ENCODE data around the gene WDSUB1. TPM values are rescaled to one million over a fixed set of nuclear protein-coding genes. Genes with fewer than 3 reads are reported as not detected.
A peak's percentile ranks its signal among the peaks of the same experiment; 100 is the strongest.

WDSUB1 gene
- total RNA-seq, 1 donor from 2014 or later, result 11.4 TPM

GRCh38 chr2:159213296-159213695, 73.2 kb downstream of the WDSUB1 start:
- intact Hi-C loops (cut with micrococcal nuclease), result no loop called here

GRCh38 chr2:159211447-159212396, 74.8 kb downstream of the WDSUB1 start:
- Histone ChIP-seq H3K36me3 (peaks cover 49% of the 10 kb centered on the region), H3K9me3 (replicated peaks) (no peaks in the 10 kb centered on the region), H3K27me3 (ENCODE audit: low read depth) (no peaks in the 10 kb centered on the region), H3K27ac (replicated peaks) (no peak overlapping the region), H3K4me3 (no peak overlapping the region), H3K4me1 (peaks cover 69% of the 10 kb centered on the region)
- intact Hi-C loops (cut with micrococcal nuclease), result no loop called here
- no peak for DNase-seq
- no peak for TF ChIP-seq CTCF (IDR thresholded peaks at IDR 0.05; ENCODE audit: borderline replicate concordance)

More at GRCh38 chr2:159213296-159213695, 73.2 kb downstream of the WDSUB1 start:
- H3K4me1 ChIP-seq, result peaks cover 57% of the 10 kb centered on the region
- no peak overlapping the region for H3K27ac ChIP-seq (replicated peaks)
- H3K4me3 ChIP-seq, result no peak overlapping the region
- no peaks in the 10 kb centered on the region for H3K27me3 ChIP-seq (ENCODE audit: low read depth)
- no peaks in the 10 kb centered on the region for H3K9me3 ChIP-seq (replicated peaks)
- no peak for DNase-seq
- H3K36me3 ChIP-seq, result peaks cover 65% of the 10 kb centered on the region
- TF ChIP-seq CTCF (IDR thresholded peaks at IDR 0.05; ENCODE audit: borderline replicate concordance), result no peak

- H3K36me3 ChIP-seq, result peaks cover 38% of the 10 kb centered on the region
- DNase-seq, result no peak
Observed at GRCh38 chr2:159209341-159210306, 76.9 kb downstream of the WDSUB1 start.

GRCh38 chr2:159208438-159208837, 78.1 kb downstream of the WDSUB1 start:
- Histone ChIP-seq H3K9me3 (replicated peaks) (no peaks in the 10 kb centered on the region), H3K4me3 (no peak overlapping the region), H3K4me1 (peaks cover 66% of the 10 kb centered on the region), H3K27me3 (ENCODE audit: low read depth) (no peaks in the 10 kb centered on the region), H3K27ac (replicated peaks) (no peak overlapping the region), H3K36me3 (peaks cover 35% of the 10 kb centered on the region)
- DNase-seq, result no peak
- no peak for TF ChIP-seq CTCF (IDR thresholded peaks at IDR 0.05; ENCODE audit: borderline replicate concordance)
- intact Hi-C loops (cut with micrococcal nuclease), result no loop called here

More at GRCh38 chr2:159209341-159210306, 76.9 kb downstream of the WDSUB1 start:
- Histone ChIP-seq H3K27ac (replicated peaks) (peak overlapping the region; percentile 30), H3K9me3 (replicated peaks) (no peaks in the 10 kb centered on the region), H3K4me3 (no peak overlapping the region), H3K4me1 (peaks cover 62% of the 10 kb centered on the region), H3K27me3 (ENCODE audit: low read depth) (no peaks in the 10 kb centered on the region)
- TF ChIP-seq CTCF (IDR thresholded peaks at IDR 0.05; ENCODE audit: borderline replicate concordance), result no peak
- intact Hi-C loops (cut with micrococcal nuclease), result no loop called here

GRCh38 chr2:159206736-159207380, 79.6 kb downstream of the WDSUB1 start:
- intact Hi-C loops (cut with micrococcal nuclease), result no loop called here
- Histone ChIP-seq H3K9me3 (replicated peaks) (no peaks in the 10 kb centered on the region), H3K4me3 (no peak overlapping the region), H3K4me1 (peaks cover 76% of the 10 kb centered on the region), H3K36me3 (peaks cover 21% of the 10 kb centered on the region), H3K27ac (replicated peaks) (peak overlapping the region; percentile 69), H3K27me3 (ENCODE audit: low read depth) (no peaks in the 10 kb centered on the region)
- no peak for TF ChIP-seq CTCF (IDR thresholded peaks at IDR 0.05; ENCODE audit: borderline replicate concordance)
- no peak for DNase-seq

Measured in left ventricle myocardium inferior (tissue), 1 donor.